H9 (cell line): ENCODE measurements around the gene TEAD1. TPM values are rescaled to one million over a fixed set of nuclear protein-coding genes. Genes with fewer than 3 reads are reported as not detected.

Experiments used
- DNase-seq: peaks from one replicate; pipeline ENCODE4 v3.0.0-alpha.2; 2017
- H2AFZ ChIP-seq: one replicate; pipeline ENCODE4 v1.6.1; 2013; ENCODE audit warnings: mild to moderate bottlenecking, low read length, control low read depth, moderate library complexity
- H2AK5ac ChIP-seq: 2 replicates; pipeline ENCODE4 v1.6.1; 2013; ENCODE audit warnings: low read length, control low read depth, mixed read lengths; ENCODE audit not compliant: insufficient read length
- H2BK120ac ChIP-seq: one replicate; pipeline ENCODE4 v1.6.1; 2013; ENCODE audit warnings: low read depth, mild to moderate bottlenecking, low read length, control low read depth, inconsistent platforms; ENCODE audit not compliant: poor library complexity, severe bottlenecking
- H2BK12ac ChIP-seq: 2 replicates; pipeline ENCODE4 v1.6.1; 2013; ENCODE audit warnings: low read length, control low read depth, mixed read lengths, low read depth; ENCODE audit not compliant: insufficient read length
- H2BK15ac ChIP-seq: 2 replicates; pipeline ENCODE4 v1.6.1; 2013; ENCODE audit warnings: low read depth, low read length, control low read depth
- H2BK20ac ChIP-seq: one replicate; pipeline ENCODE4 v1.6.1; 2013; ENCODE audit warnings: low read depth, mild to moderate bottlenecking, low read length, control low read depth, inconsistent platforms; ENCODE audit not compliant: poor library complexity, severe bottlenecking
- H2BK5ac ChIP-seq: 2 replicates; pipeline ENCODE4 v1.6.1; 2013; ENCODE audit warnings: low read length, control low read depth, mixed read lengths; ENCODE audit not compliant: insufficient read length
- H3K14ac ChIP-seq: 2 replicates; pipeline ENCODE4 v1.6.1; 2013; ENCODE audit warnings: low read length, control low read depth; ENCODE audit not compliant: insufficient read depth
- H3K18ac ChIP-seq: 2 replicates; pipeline ENCODE4 v1.6.1; 2013; ENCODE audit warnings: low read depth, mild to moderate bottlenecking, mixed read lengths, low read length, control low read depth; ENCODE audit not compliant: insufficient read length
- H3K23ac ChIP-seq: 2 replicates; pipeline ENCODE4 v1.6.1; 2013; ENCODE audit warnings: low read length, control low read depth, mixed read lengths, low read depth; ENCODE audit not compliant: insufficient read length
- H3K23me2 ChIP-seq: 2 replicates; pipeline ENCODE4 v1.6.1; 2013; ENCODE audit warnings: low read depth, mild to moderate bottlenecking, mixed read lengths, low read length, control low read depth; ENCODE audit not compliant: insufficient read length, poor library complexity, severe bottlenecking
- H3K27ac ChIP-seq: 2 replicates; pipeline ENCODE4 v1.5.1; 2013; ENCODE audit warnings: low read length, control low read depth, mixed read lengths, low read depth; ENCODE audit not compliant: insufficient read length
- H3K27me3 ChIP-seq: 2 replicates; pipeline ENCODE4 v1.6.1; 2013; ENCODE audit warnings: low read length, control low read depth, inconsistent platforms; ENCODE audit not compliant: insufficient read depth
- H3K4ac ChIP-seq: 2 replicates; pipeline ENCODE4 v1.6.1; 2013; ENCODE audit warnings: low read depth, mild to moderate bottlenecking, control low read depth, inconsistent platforms, low read length, moderate library complexity
- H3K4me1 ChIP-seq: 2 replicates; pipeline ENCODE4 v1.6.1; 2013; ENCODE audit warnings: low read length, control low read depth, inconsistent platforms; ENCODE audit not compliant: insufficient read depth
- H3K4me2 ChIP-seq: 2 replicates; pipeline ENCODE4 v1.6.1; 2013; ENCODE audit warnings: low read length, control low read depth, mixed read lengths; ENCODE audit not compliant: insufficient read length, insufficient read depth
- H3K56ac ChIP-seq: 2 replicates; pipeline ENCODE4 v1.6.1; 2013; ENCODE audit warnings: low read depth, mild to moderate bottlenecking, mixed read lengths, low read length, control low read depth; ENCODE audit not compliant: insufficient read length
- H3K79me1 ChIP-seq: 2 replicates; pipeline ENCODE4 v1.6.1; 2013; ENCODE audit warnings: low read depth, mild to moderate bottlenecking, moderate library complexity, low read length, control low read depth, inconsistent platforms; ENCODE audit not compliant: insufficient read depth, poor library complexity, severe bottlenecking
- H3K79me2 ChIP-seq: 2 replicates; pipeline ENCODE4 v1.6.1; 2013; ENCODE audit warnings: low read length, control low read depth, inconsistent platforms; ENCODE audit not compliant: insufficient read depth
- H3K9ac ChIP-seq: 2 replicates; pipeline ENCODE4 v1.6.1; 2013; ENCODE audit warnings: low read length, control low read depth, mixed read lengths; ENCODE audit not compliant: insufficient read length; ENCODE audit errors: extremely low read depth
- H3K9me3 ChIP-seq: one replicate; pipeline ENCODE4 v1.6.1; 2013; ENCODE audit warnings: low read depth, low read length, inconsistent platforms; ENCODE audit not compliant: control insufficient read depth
- H3T11ph ChIP-seq: one replicate; pipeline ENCODE4 v1.6.1; 2013; ENCODE audit warnings: mild to moderate bottlenecking, low read length, control low read depth, inconsistent platforms
- H4K20me1 ChIP-seq: one replicate; pipeline ENCODE4 v1.6.1; 2013; ENCODE audit not compliant: control insufficient read depth, insufficient read length, insufficient read depth
- H4K5ac ChIP-seq: 2 replicates; pipeline ENCODE4 v1.6.1; 2013; ENCODE audit warnings: low read depth, mild to moderate bottlenecking, mixed read lengths, low read length, control low read depth; ENCODE audit not compliant: insufficient read length
- H4K8ac ChIP-seq: replicated peaks from 2 replicates; pipeline ENCODE4 v1.6.1; 2013; ENCODE audit warnings: low read length, control low read depth, mixed read lengths, low read depth; ENCODE audit not compliant: insufficient read length
- H4K91ac ChIP-seq: 2 replicates; pipeline ENCODE4 v1.6.1; 2013; ENCODE audit warnings: low read depth, mild to moderate bottlenecking, moderate library complexity, mixed read lengths, low read length, control low read depth; ENCODE audit not compliant: insufficient read length
- H3K27ac Mint-ChIP-seq, 3 experiments: 2 replicates in 2 of 3; 3 replicates in 1 of 3; pipeline ENCODE4 v1.8.0; 2020 to 2021; ENCODE audit warnings: mixed read lengths in 3 of 3, mild to moderate bottlenecking in 1 of 3, moderate library complexity in 1 of 3
- H3K27me3 Mint-ChIP-seq: 2 replicates; pipeline ENCODE4 v1.8.0; 2021; ENCODE audit warnings: low read depth, mild to moderate bottlenecking, moderate library complexity, mixed read lengths
- H3K36me3 Mint-ChIP-seq, 3 experiments: 2 replicates in 2 of 3; 3 replicates in 1 of 3; pipeline ENCODE4 v1.8.0; 2020 to 2021; ENCODE audit warnings: low read depth in 3 of 3, mixed read lengths in 3 of 3; ENCODE audit not compliant: insufficient read depth in 1 of 3
- H3K4me1 Mint-ChIP-seq, 2 experiments: 2 replicates each; pipeline ENCODE4 v1.8.0; 2020; ENCODE audit warnings: mixed read lengths in 2 of 2
- H3K4me3 Mint-ChIP-seq, 2 experiments: 2 replicates in 1 of 2; 3 replicates in 1 of 2; pipeline ENCODE4 v1.8.0; 2020 to 2021; ENCODE audit warnings: mild to moderate bottlenecking in 2 of 2, mixed read lengths in 2 of 2, moderate library complexity in 1 of 2
- H3K9me3 Mint-ChIP-seq, 2 experiments: 2 replicates in 1 of 2; 3 replicates in 1 of 2; pipeline ENCODE4 v1.8.0; 2020; ENCODE audit warnings: mild to moderate bottlenecking in 2 of 2, mixed read lengths in 2 of 2, moderate library complexity in 1 of 2
- CTCF ChIP-seq: fragments of 200-600 bp; sonication (generic); conservative IDR thresholded peaks from 3 replicates; pipeline ENCODE4 v1.8.0; 2021; ENCODE audit warnings: antibody characterized with exemption, mild to moderate bottlenecking
- WGBS: extraction: QIAGEN DNeasy Blood & Tissue Kit; methylation state at CpG from one replicate; pipeline ENCODE4 v1.1.7; 2013; ENCODE audit warnings: missing lambda C conversion rate, low lambda C conversion rate, mixed read lengths; ENCODE audit not compliant: insufficient read length; ENCODE audit errors: extremely low coverage; 5-methylcytosine and 5-hydroxymethylcytosine counted together
- total RNA-seq: library from RNA; stranded (reverse); gene quantifications from 2 replicates; pipeline ENCODE4 v1.2.1, GENCODE V29; 2021

The TEAD1 gene
- total RNA-seq, 1 experiment from 2014 or later, result 75.1 TPM

GRCh38 chr11:12968101-12968500, 293.9 kb downstream of the TEAD1 start:
- Histone ChIP-seq H2BK5ac (no peak overlapping the region), H2BK120ac (no peak overlapping the region), H3K27ac (no peak overlapping the region), H3K79me1 (no peaks in the 10 kb centered on the region), H3K14ac (no peak overlapping the region), H3K23ac (no peak overlapping the region), H2AK5ac (no peak overlapping the region), H2AFZ (no peak overlapping the region), H2BK12ac (no peak overlapping the region), H4K8ac (no peak overlapping the region), H3K56ac (no peak overlapping the region), H3K23me2 (no peaks in the 10 kb centered on the region), H3K4me1 (no peaks in the 10 kb centered on the region), H3K9ac (no peak overlapping the region), H3K27me3 (no peaks in the 10 kb centered on the region), H4K5ac (no peak overlapping the region), H3K18ac (no peak overlapping the region), H3K9me3 (no peaks in the 10 kb centered on the region), H2BK15ac (no peak overlapping the region), H3T11ph (no peak overlapping the region), H4K20me1 (no peaks in the 10 kb centered on the region), H4K91ac (no peak overlapping the region), H3K4me2 (no peak overlapping the region), H2BK20ac (no peak overlapping the region), H3K79me2 (0 out of 2 replicates have a peak, but pooled peaks cover 4% of the 10 kb centered on the region), H3K4ac (no peak overlapping the region)
- no peak for TF ChIP-seq CTCF
- H3K36me3 Mint-ChIP-seq, result no peaks in the 10 kb centered on the region
- no peak overlapping the region for H3K4me3 Mint-ChIP-seq
- peaks cover 21% of the 10 kb centered on the region in 2 experiments for H3K4me1 Mint-ChIP-seq
- H3K27ac Mint-ChIP-seq, result no peak overlapping the region; a peak in 1 of 7 replicates
- no peaks in the 10 kb centered on the region for H3K9me3 Mint-ChIP-seq
- WGBS, result no CpG with 5 or more reads among the region's 1 CpG
- H3K27me3 Mint-ChIP-seq, result 0 out of 2 replicates have a peak, but pooled peaks cover 2% of the 10 kb centered on the region
- DNase-seq, result no peak
